K562 (cell line): ENCODE results near the gene ZMYND19. TPM values are rescaled to one million over a fixed set of nuclear protein-coding genes. Genes with fewer than 3 reads are reported as not detected.
A peak's percentile ranks its signal among the peaks of the same experiment; 100 is the strongest.

Source experiments
- MTA2 ChIP-seq: fragments of 450-650 bp; IDR thresholded peaks from 2 replicates; pipeline ENCODE4 v1.6.1; 2016; ENCODE audit warnings: low read depth
- POU5F1 ChIP-seq: fragments of 150-350 bp; IDR thresholded peaks from 2 replicates; pipeline ENCODE4 v1.6.1; 2014; ENCODE audit warnings: borderline replicate concordance, low read length, low read depth, mild to moderate bottlenecking; ENCODE audit not compliant: partially characterized antibody
- RBFOX2 ChIP-seq: fragments of 200-400 bp; formaldehyde crosslinking; IDR thresholded peaks from 2 replicates; pipeline ENCODE4 v1.6.1; 2017; ENCODE audit warnings: low read depth, mild to moderate bottlenecking, low read length, moderate library complexity
- SETDB1 ChIP-seq: IDR thresholded peaks from one replicate; pipeline ENCODE4 v1.6.1; 2012; ENCODE audit warnings: low read length, control low read depth, inconsistent platforms
- ZNF232 ChIP-seq: sonication (generic); formaldehyde crosslinking; IDR thresholded peaks from 2 replicates; pipeline ENCODE4 v1.8.0; 2022; ENCODE audit warnings: mild to moderate bottlenecking, missing genetic modification reagents
- ZNF584 ChIP-seq: fragments of 200-800 bp; sonication (Bioruptor generic); IDR thresholded peaks from 2 replicates; pipeline ENCODE4 v1.6.1; 2016; ENCODE audit warnings: low read depth, mild to moderate bottlenecking, missing genetic modification characterization, missing compliant biosample characterization
- polyA plus RNA-seq, 8 experiments: library from polyadenylated mRNA; depleted of rRNA in 4 of 8; stranded (reverse) in 5 of 8; unstranded in 3 of 8; fragments of >200 nt; fragmentation: Nextera tagmentation in 2 of 8; fragmentation: Illumina TruSeq in 1 of 8; extraction: Ambion mirVana in 2 of 8; extraction: Trizol in 1 of 8; gene quantifications; 2 replicates each; pipeline versions ENCODE4 v1.2.1 to v1.2.3, GENCODE V29; 2011 to 2014; ENCODE audit warnings: inconsistent platforms in 1 of 8, missing spikeins in 1 of 8
- total RNA-seq, 7 experiments: library from RNA; depleted of rRNA in 6 of 7; stranded (reverse); fragments of >200 nt in 6 of 7; fragmentation: Illumina TruSeq in 2 of 7; extraction: Trizol in 2 of 7; gene quantifications; 2 replicates each; pipeline versions ENCODE4 v1.2.1 to v1.2.3, GENCODE V29; 2011 to 2021; ENCODE audit warnings: low replicate concordance in 1 of 7
- TF ChIP-seq, protein P1 (sequence below): fragments of 250-450 bp; sonication (Bioruptor Pico); IDR thresholded peaks from 2 replicates; pipeline ENCODE4 v1.8.0; 2021; ENCODE audit warnings: mild to moderate bottlenecking, moderate library complexity
- TF ChIP-seq, protein P2 (sequence below): fragments of 200-600 bp; sonication (generic); IDR thresholded peaks from one replicate; pipeline ENCODE4 v1.6.1; 2012; ENCODE audit warnings: mild to moderate bottlenecking, low read depth, low read length, inconsistent platforms
- TF ChIP-seq, protein P3 (sequence below): fragments of 250-450 bp; sonication (Bioruptor Pico); IDR thresholded peaks from 2 replicates; pipeline ENCODE4 v1.6.1; 2021; ENCODE audit warnings: mild to moderate bottlenecking
- TF ChIP-seq, protein P4 (sequence below): sonication (generic); formaldehyde crosslinking; IDR thresholded peaks from 2 replicates; pipeline ENCODE4 v1.8.0; 2022; ENCODE audit warnings: missing genetic modification reagents, mild to moderate bottlenecking, moderate library complexity, borderline replicate concordance

ZMYND19 gene
- total and polyA plus RNA-seq, 9 of the 15 experiments (the other 6 are each of a cell fraction or from before 2014, with no cell fraction given), result 1.0 to 86.7 (median 44.0) TPM

DNA sequence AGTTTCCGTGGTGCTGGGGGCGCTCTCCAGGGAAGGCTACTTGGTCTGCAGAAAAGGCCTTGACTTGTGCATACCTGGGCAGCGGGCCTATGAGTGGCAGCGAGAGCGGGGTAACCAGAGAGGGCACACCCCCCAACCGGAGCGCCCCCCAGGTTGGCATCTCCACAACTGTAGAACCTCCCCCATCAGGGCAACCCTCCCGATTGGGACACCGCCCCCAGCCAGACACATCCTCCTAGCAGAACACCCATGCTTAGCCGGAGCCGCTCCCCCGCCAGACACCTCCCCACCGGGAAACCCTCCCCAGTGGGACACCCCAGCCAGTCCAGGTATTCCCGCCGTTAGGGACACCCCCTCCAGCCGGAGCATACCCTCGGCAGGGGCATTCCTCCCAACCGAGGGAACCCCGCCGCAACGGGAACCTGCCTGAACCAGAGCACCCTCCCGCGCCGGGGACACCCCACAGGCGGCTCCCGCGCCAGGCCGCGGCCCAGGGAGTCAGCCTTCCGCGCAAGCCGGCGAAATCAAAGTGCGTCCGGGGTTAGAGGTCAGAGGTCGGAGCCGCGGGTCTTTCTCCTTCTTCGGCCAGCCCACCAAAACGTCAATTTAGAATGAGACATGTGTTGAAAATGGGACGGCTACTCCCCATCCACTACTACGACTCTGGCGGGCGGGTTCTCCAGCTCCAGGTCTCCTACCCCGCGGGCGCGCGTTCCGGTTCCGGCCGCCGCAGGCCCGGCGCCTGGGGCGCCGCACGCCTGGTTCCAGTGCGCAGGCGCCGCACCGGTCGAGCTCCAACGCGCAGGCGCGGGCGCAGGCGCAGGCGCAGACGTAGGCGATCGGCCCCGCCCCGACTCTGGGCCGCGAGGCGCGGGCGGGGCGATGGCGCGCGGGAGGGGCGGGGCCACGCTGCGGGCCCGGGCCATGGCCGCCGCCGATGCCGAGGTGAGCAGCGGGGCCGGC, 28.1 kb upstream of the ZMYND19 start, which contains the start of gene EHMT1 (continued):
- TF ChIP-seq, protein P1, sequence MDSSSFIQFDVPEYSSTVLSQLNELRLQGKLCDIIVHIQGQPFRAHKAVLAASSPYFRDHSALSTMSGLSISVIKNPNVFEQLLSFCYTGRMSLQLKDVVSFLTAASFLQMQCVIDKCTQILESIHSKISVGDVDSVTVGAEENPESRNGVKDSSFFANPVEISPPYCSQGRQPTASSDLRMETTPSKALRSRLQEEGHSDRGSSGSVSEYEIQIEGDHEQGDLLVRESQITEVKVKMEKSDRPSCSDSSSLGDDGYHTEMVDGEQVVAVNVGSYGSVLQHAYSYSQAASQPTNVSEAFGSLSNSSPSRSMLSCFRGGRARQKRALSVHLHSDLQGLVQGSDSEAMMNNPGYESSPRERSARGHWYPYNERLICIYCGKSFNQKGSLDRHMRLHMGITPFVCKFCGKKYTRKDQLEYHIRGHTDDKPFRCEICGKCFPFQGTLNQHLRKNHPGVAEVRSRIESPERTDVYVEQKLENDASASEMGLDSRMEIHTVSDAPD (CRISPR knock-in tag), result no peak
- no peak for TF ChIP-seq ZNF232
- TF ChIP-seq RBFOX2, result peak; percentile 91
- TF ChIP-seq SETDB1, result no peak
- TF ChIP-seq, protein P2, sequence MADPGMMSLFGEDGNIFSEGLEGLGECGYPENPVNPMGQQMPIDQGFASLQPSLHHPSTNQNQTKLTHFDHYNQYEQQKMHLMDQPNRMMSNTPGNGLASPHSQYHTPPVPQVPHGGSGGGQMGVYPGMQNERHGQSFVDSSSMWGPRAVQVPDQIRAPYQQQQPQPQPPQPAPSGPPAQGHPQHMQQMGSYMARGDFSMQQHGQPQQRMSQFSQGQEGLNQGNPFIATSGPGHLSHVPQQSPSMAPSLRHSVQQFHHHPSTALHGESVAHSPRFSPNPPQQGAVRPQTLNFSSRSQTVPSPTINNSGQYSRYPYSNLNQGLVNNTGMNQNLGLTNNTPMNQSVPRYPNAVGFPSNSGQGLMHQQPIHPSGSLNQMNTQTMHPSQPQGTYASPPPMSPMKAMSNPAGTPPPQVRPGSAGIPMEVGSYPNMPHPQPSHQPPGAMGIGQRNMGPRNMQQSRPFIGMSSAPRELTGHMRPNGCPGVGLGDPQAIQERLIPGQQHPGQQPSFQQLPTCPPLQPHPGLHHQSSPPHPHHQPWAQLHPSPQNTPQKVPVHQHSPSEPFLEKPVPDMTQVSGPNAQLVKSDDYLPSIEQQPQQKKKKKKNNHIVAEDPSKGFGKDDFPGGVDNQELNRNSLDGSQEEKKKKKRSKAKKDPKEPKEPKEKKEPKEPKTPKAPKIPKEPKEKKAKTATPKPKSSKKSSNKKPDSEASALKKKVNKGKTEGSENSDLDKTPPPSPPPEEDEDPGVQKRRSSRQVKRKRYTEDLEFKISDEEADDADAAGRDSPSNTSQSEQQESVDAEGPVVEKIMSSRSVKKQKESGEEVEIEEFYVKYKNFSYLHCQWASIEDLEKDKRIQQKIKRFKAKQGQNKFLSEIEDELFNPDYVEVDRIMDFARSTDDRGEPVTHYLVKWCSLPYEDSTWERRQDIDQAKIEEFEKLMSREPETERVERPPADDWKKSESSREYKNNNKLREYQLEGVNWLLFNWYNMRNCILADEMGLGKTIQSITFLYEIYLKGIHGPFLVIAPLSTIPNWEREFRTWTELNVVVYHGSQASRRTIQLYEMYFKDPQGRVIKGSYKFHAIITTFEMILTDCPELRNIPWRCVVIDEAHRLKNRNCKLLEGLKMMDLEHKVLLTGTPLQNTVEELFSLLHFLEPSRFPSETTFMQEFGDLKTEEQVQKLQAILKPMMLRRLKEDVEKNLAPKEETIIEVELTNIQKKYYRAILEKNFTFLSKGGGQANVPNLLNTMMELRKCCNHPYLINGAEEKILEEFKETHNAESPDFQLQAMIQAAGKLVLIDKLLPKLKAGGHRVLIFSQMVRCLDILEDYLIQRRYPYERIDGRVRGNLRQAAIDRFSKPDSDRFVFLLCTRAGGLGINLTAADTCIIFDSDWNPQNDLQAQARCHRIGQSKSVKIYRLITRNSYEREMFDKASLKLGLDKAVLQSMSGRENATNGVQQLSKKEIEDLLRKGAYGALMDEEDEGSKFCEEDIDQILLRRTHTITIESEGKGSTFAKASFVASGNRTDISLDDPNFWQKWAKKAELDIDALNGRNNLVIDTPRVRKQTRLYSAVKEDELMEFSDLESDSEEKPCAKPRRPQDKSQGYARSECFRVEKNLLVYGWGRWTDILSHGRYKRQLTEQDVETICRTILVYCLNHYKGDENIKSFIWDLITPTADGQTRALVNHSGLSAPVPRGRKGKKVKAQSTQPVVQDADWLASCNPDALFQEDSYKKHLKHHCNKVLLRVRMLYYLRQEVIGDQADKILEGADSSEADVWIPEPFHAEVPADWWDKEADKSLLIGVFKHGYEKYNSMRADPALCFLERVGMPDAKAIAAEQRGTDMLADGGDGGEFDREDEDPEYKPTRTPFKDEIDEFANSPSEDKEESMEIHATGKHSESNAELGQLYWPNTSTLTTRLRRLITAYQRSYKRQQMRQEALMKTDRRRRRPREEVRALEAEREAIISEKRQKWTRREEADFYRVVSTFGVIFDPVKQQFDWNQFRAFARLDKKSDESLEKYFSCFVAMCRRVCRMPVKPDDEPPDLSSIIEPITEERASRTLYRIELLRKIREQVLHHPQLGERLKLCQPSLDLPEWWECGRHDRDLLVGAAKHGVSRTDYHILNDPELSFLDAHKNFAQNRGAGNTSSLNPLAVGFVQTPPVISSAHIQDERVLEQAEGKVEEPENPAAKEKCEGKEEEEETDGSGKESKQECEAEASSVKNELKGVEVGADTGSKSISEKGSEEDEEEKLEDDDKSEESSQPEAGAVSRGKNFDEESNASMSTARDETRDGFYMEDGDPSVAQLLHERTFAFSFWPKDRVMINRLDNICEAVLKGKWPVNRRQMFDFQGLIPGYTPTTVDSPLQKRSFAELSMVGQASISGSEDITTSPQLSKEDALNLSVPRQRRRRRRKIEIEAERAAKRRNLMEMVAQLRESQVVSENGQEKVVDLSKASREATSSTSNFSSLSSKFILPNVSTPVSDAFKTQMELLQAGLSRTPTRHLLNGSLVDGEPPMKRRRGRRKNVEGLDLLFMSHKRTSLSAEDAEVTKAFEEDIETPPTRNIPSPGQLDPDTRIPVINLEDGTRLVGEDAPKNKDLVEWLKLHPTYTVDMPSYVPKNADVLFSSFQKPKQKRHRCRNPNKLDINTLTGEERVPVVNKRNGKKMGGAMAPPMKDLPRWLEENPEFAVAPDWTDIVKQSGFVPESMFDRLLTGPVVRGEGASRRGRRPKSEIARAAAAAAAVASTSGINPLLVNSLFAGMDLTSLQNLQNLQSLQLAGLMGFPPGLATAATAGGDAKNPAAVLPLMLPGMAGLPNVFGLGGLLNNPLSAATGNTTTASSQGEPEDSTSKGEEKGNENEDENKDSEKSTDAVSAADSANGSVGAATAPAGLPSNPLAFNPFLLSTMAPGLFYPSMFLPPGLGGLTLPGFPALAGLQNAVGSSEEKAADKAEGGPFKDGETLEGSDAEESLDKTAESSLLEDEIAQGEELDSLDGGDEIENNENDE, result no peak
- TF ChIP-seq, protein P3, sequence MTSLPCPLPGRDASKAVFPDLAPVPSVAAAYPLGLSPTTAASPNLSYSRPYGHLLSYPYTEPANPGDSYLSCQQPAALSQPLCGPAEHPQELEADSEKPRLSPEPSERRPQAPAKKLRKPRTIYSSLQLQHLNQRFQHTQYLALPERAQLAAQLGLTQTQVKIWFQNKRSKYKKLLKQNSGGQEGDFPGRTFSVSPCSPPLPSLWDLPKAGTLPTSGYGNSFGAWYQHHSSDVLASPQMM, result no peak
- peak; percentile 90 for TF ChIP-seq MTA2
- TF ChIP-seq, protein P4, sequence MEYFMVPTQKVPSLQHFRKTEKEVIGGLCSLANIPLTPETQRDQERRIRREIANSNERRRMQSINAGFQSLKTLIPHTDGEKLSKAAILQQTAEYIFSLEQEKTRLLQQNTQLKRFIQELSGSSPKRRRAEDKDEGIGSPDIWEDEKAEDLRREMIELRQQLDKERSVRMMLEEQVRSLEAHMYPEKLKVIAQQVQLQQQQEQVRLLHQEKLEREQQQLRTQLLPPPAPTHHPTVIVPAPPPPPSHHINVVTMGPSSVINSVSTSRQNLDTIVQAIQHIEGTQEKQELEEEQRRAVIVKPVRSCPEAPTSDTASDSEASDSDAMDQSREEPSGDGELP (CRISPR knock-in tag), result peak; percentile 47; the same call in 1 of the 2 replicates
- TF ChIP-seq POU5F1, result peak; percentile 93
- TF ChIP-seq ZNF584 (CRISPR knock-in tag), result no peak
